ENCODE measurements around the gene OTUD5.
"Not testable (repeated sequence)": the region's sequence is repeated elsewhere in the genome, so short reads cannot be mapped to it uniquely, and the experiment has no call there.

OTUD5 gene, protein sequence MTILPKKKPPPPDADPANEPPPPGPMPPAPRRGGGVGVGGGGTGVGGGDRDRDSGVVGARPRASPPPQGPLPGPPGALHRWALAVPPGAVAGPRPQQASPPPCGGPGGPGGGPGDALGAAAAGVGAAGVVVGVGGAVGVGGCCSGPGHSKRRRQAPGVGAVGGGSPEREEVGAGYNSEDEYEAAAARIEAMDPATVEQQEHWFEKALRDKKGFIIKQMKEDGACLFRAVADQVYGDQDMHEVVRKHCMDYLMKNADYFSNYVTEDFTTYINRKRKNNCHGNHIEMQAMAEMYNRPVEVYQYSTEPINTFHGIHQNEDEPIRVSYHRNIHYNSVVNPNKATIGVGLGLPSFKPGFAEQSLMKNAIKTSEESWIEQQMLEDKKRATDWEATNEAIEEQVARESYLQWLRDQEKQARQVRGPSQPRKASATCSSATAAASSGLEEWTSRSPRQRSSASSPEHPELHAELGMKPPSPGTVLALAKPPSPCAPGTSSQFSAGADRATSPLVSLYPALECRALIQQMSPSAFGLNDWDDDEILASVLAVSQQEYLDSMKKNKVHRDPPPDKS

DNA sequence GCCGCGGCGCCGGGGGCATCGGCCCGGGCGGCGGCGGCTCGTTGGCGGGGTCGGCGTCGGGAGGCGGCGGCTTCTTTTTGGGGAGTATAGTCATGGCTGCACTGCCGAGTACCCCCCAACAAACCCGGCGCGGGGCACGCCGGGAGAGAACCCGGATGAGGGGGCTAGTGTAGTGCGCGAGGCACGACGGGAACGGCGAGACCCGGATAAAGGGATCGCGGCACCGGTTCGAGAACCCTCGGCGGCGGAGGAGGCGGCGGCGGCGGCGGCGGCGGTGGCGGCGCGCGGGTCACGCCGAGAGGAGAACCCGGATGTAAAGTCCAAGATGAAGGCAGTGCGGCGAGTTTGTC, at the start of gene OTUD5:
OTUD5 (minus strand) TSS at position 131 of the 350 bp plus-strand sequence; CDS start at position 94, 37 bp downstream.
- DNase-seq (ENCODE audit: low spot score): peak; percentile 46

DNA sequence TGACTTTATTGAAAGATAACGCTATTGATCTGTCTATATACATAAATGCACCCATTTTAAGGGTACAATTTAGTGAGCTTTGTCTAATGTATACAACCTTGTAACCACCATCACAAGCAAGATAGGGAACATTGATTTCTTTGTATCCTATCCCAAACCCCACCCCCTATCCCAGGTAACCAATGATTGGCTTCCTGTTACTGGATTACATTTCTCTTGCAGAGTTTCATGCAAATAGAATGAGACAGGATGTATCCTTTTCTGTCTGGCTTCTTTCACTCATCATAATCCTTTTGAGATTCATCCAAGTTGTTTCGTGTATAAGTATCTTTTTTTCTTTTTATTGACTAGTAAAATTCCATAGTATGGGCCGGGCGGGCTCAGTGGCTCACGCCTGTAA, 46.3 kb upstream of the OTUD5 start:
- DNase-seq (ENCODE audit: low spot score): peak; percentile 8

DNA sequence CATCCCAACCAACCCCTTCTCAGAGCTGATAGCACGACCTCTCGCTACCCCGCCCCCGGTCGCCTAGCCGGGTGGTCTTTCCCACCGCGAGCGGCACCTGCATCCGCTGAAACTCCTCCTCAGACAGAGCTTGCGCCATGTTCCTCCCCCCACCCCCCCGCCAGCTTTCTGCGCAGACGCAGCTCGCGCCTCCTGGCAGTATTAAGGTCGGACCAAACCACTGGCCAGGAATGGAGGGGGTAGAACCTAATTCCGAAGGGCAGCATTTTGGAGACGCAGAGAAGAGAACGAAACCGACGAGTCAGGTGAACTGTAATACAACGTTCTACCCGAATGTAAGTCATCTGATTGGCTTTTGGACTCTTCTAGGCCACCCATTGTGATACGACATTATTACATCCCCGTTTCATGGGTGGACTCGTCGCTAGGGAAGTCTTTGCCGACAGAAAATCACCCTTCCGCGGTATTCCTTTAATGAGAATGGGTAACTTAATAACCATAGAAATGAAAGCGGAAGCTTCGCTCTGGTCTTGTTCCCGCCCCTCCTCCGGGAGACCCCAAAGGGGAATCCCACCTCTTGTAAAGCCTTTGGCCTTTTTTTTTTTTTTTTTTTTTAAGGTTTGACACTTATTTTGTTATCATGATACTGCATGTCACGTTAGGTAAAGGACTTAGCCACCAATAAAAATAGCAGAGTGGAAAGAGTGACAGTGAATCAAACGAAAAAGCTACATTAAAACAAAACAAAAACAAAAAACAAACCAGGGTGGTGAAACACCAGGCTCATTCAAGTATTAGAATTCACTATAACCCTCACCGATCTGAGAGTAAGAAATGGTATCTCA, 44.9 kb upstream of the OTUD5 start, which contains the start of gene GRIPAP1:
GRIPAP1 (minus strand) TSS at position 174 of the 845 bp plus-strand sequence; CDS start at position 139, 35 bp downstream.
- peak; percentile 94 for DNase-seq (ENCODE audit: low spot score)

DNA sequence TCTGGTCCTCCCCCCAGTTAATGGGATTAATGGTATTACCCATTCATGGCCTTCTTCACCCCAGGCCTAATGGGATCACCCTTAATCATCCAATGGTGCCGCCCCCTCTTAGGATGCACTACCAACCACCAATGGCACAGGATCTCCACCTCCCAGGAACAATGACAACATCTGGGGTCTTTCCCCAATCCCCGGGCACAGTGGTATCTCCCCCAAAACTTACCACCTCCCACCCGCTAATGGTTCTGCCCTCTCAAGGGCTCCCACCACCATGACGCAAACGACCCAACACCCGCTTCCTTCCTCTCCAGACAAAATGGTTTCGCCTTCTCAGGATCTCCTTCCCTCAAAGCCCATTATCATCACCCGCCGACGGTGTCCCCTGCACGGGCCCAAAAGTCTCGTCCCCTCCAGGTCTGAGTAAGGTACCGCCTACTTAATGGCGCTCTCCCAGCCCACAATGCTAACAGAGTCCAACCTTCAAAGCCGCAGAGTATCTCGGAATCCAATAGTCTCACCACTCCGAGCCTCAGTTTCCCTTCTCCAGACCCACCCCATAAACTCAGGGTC, 44.2 kb upstream of the OTUD5 start:
- peak; percentile 18 for DNase-seq (ENCODE audit: low spot score)

DNA sequence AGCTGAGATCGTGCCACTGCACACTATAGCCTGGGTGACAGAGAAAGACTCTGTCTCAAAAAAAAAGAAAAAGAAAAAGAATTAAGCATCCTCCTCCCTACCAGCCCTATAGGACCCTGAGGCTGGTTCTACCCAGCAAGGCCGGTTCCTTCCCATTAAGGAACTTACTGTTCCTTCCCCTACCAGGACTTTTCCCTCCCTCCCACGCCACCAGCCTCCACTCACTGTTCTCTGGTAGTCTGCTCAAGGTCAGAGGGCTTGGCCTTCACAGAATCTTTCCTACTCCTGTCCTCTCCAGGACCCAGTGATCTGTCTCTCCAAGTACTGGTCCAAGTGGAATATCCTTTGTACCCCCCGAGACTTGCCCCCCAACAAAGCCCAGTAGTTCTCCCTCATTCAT, 43.2 kb upstream of the OTUD5 start:
- no peak for DNase-seq (ENCODE audit: low spot score)

DNA sequence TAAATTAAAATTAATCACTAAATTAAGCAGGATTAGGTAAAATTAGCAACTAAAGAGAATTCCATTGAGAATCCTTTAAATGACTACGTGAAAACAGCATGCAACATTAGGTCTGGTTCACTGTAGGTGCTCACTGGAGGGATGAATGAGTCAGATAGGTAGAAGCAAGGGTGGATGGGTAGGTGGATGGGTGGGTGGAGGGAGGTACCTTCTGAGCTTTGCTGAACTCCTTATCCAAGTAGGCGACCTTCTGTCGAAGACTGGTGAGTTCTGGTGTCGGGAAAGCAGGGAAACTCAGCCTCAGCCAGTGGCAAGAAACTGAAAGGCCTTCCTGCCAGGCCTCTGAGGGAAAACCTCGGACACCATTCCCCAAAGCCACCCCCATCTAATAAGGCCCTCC, 41.6 kb upstream of the OTUD5 start:
- no peak for DNase-seq (ENCODE audit: low spot score)

DNA sequence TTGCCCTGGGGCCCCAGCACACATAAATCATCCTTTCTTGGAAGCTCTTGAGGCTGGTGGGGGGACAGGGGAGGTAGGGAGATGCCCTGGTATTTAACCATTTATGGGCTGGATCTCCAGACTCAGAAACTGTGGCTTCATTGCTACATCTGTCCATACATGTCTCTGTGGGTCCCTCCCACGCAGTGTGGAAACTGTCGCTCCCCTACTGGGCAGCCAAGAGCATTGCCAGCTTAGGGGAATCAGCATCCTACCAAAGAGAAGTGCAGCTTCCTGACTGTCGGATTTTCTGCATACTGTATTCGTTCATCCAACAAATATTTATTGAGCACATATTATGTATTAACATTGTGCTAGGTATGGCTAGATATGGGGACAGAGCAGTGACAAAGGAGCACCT, 41.0 kb upstream of the OTUD5 start:
- DNase-seq (ENCODE audit: low spot score): no peak

DNA sequence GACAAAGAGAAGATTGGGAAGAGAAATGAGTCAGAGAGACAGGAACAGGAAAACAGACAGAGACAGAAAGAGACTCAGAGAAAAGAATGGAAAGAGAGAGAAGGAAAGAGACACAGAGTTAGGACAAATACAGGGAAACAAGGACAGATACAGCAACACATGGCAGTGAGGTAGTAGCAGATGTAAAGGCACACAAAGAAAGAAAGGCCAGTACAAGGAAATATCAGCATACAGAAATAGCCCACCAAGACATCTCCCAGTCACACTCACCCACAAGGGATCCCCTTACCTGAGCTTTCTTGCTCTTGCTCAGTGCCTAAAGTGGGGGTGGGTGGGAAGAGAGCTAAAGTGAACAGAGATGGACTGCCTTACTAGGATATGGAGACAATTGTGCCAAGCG, 40.5 kb upstream of the OTUD5 start:
- DNase-seq (ENCODE audit: low spot score): no peak

DNA sequence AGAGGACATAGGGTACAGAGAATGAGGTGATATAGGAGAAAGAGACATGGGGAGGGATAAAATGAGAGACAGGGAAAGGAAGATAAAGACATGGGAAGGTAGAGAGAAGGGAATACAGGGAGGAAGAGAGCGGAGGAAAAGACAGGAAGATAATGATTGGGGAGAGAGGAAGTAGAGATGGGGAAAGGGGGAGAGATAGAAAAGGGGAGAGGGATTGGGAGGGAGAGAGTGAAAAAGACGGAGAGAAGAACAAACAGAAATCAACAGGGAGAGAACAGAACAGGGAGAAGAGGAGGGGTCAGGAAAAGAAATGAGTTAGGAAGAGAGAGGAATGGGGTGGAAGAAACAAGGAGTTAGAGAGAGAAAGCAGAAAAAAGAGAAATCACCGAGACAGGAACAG, 40.0 kb upstream of the OTUD5 start:
- no peak for DNase-seq (ENCODE audit: low spot score)

DNA sequence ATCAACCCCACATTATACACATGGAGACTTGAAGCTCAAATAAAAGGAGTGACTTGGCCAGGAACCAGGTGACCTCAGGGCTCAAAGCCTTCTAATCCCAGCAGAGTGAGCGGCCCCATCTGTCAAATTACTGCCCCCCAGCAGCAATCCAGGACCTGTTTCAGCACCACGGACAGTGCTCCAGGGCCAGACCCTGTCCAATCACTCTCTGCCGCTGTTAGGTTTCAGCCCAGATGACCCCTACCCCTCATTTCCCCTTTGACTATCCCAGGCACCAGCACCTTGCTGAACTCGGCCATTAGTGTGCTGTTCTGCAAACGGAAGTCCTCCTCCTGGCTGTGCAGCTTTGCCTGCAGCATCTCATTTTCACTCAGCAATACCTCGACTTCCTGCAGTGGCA, 39.6 kb upstream of the OTUD5 start:
- DNase-seq (ENCODE audit: low spot score): no peak

DNA sequence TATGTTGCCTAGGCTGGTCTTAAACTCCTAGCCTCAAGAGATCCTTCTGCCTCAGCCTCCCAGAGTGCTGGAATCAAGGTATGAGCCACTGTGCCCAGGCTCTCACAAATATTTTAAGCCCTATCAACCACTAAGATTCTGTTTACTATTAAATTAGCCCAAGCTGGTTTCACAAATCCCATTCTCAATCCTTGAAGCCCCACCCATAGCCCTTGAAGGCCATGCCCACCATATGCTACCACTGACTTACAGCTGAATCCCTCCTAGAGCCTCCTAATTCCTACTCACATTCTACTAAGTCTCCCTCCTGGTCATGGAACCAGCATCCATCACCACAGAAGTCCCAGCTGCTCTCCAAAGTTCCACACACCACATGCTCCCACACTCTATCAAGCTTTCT, 34.9 kb upstream of the OTUD5 start:
- DNase-seq (ENCODE audit: low spot score): no peak

DNA sequence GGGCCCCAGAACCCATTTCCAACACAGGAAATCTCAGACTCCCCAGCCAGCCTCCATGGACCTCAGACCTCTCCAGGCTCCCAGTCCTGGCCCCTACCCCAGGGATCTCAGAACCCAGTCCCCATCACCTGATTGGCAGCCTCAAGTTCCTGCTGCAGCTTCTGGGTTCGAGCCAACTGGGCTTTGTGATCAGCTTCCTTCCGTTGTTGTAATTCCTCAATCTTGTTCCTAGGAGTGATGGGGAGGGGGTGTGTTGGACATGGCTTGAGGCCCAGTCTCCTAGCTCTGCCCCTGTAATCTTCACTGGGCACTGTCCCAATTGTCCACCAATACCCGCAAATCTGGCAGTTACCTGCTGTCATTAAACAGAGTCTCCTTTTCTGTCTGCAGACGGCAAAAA, 32.1 kb upstream of the OTUD5 start:
- DNase-seq (ENCODE audit: low spot score): no peak

DNA sequence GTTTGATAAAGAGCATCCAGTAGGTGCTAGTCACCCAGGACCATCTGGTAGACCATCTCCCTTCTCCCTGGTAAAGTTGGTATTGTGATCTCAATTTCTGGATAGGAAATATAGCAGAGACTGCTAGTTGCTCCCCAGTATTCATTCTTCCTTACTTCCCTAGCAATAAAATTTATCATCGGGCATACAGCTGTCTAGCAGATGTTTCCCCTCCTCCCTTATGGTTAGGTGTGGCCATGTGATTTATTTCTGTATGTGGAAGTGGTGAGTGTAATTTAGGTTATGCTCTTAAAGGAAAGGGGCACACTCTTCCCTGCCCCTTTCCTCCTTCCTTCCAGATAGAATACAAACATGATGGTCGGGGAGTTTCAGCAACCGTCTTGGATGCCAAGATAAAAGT, 26.5 kb upstream of the OTUD5 start:
- DNase-seq (ENCODE audit: low spot score): no peak

DNA sequence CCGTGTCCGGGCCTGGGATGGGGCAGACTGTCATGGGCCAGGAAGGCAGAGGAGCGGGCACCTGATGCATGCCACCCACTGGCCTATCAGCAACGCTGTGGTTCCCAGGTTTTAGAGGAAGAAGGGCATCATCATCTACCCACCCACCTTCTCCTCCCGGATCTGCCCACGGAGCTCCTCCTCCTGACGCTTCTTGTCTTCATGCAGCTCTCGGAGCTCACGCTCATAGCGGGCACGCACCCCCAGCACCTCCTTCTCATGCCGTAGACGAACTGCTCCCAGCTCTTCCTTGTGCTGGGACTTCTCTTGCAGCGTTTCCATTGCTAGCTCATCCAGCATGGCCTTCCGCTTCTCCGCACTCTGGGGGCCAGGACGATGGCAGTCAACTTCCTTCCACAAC, 25.7 kb upstream of the OTUD5 start:
- no peak for DNase-seq (ENCODE audit: low spot score)

DNA sequence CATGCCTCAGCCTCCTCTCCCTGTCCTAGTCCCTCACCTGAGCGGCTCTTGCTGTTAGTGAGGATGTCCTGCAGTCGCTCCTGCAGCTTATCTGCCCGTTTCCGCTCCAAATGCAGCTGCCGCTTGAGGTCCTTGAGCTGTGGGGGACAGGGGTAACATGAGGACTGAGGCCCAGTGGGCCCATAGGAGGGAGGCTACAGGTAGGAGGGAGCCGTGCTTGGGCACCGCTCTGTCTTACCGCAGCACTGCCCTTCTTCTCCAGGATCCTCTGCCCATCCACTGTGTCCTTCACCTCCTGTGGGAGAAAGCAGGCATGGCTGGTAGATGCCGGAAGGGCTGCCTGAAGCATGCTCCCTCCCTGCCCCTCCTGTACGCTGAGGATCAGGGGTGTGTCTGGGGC, 23.8 kb upstream of the OTUD5 start:
- no peak for DNase-seq (ENCODE audit: low spot score)

DNA sequence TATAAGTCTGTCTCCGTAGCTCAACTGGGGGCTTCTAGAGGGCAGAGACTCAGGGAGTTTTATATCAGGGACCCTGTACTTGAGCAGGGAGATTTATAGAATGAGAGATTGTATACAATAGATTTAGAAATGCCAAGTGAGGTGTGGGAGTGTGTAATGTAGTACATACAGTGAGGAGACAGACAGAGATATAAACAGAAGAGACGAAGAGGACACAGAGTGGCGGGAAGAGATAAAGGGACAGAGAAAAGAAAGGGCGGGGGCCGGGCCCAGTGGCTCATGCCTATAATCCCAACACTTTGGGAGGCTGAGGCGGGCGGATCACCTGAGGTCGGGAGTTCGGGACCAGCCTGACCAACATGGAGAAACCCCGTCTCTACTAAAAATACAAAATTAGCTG, 22.9 kb upstream of the OTUD5 start:
- not testable (repeated sequence) for DNase-seq (ENCODE audit: low spot score)

DNA sequence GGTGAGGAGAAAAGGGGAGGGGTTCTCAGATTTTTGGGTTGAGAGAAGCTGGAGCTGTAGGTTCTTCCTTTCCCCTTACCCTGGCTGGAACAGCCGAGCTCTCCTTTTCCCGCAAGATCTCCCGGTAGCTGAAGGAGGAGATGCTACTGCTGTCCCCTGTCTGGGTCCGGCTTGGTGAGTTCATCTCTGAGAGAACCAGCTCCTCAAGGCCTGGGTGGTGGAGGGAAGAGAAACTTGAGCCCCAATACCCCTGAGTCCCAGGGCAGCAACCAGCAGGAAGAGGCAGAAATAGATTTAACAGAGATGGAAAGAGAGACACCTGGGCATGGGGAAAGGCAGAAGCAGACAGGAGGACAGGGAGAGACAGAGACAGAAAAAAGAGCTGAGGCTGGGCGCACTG, 20.8 kb upstream of the OTUD5 start:
- no peak for DNase-seq (ENCODE audit: low spot score)

DNA sequence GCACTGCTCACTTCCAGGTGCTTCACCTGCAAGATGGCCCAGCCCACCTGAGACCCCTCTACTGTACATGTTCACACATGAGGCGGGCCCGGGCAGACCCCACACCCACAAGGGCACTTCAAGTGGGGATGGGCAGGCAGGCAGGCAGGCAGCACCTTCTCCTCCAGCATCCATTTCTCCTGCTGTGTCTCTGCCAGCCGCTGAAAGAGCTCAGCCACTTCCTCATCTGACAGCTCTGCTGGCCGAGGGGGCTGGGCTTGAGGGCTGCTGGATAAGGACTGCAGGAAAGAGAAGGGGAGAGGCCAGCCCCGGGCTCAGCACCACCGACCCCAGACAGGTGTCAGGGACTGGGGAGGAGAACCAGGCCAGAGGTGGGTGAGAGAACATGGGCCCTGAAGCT, 18.7 kb upstream of the OTUD5 start:
- DNase-seq (ENCODE audit: low spot score): no peak

DNA sequence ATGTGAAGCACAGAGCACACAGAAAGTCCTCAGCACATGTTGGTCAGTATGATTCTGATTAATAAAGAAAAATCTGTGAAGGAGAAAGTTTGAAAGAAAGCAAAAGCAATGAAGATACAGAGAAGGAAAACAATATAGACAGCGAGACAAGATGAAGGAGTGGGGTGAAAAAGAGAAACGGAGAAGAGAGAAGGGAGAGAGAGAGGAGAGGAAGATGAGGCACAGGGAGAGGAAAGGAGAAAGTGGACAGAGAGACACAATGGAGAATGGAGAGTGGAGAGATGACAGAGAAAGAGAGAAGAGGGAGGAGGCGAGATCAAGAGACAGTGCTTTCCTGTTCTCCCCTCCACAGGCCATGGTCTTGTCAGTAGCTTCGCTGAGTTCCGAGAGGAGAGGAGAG, 18.1 kb upstream of the OTUD5 start:
- DNase-seq (ENCODE audit: low spot score): no peak

DNA sequence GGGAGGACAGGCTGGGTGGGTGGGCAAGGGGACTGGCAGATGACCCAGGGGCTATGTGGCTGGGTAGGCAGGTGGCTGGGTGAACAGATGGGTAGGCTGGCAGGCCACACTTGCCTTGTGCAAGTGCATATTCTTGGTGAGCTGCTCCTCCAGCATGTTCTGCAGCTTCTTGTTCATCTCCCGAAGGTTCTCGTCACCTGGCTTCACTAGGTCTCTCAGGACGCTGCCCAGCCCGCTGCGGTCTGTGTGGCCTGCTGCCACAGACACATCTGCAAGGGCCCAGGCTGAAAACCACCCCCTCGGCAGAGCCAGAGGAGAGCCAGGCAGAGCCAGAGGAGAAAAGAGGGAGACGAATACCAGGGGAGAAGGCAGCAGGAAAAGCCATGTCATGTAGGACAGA, 17.6 kb upstream of the OTUD5 start:
- no peak for DNase-seq (ENCODE audit: low spot score)

DNA sequence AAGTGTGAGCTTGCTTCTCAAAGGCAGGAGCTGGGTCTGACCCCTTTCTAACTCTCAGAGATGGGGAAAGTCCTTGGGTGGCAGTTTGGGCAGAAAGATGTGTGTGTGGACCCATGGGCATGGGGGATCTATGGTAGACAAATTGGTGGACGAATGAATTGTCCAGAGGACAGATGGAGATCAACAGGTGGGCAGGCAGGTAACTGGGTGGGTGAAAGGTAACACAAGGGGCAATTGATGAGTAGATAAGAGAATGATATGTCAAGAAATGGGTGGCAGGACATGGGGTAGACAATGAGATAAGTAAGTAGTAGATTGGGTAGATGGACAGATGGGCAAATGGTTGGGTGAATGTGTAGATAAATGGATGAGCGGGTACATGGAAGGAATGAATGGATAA, 17.2 kb upstream of the OTUD5 start:
- no peak for DNase-seq (ENCODE audit: low spot score)

DNA sequence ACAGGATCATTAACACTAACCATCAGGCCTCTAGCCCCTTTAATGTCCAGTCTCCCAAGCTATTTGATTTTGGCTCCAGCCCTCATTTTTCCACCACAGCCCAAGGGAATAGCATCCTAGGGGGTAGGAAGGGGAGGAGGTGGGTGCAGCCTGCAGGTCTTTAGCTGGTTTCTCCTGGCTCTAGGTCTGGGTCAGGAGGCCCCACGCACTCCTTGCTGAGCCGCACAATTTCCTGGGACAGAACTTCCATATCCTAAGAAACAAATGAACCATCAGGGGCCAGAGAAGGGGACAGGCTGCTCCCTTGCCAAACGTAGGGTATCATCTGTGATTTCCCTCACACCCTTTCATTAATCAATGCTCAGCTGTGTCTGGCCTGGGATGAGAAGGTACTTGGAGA, 16.6 kb upstream of the OTUD5 start:
- no peak for DNase-seq (ENCODE audit: low spot score)

All from COLO829 (cell line).